Keratinocyte (primary cell): Measurements from ENCODE around the gene HCK. TPM values are rescaled to one million over a fixed set of nuclear protein-coding genes. Genes with fewer than 3 reads are reported as not detected.

Source experiments
- DNase-seq: peaks from one replicate; pipeline ENCODE4 v3.0.0-alpha.2; 2011; ENCODE audit warnings: low read depth, missing footprints, low spot score
- FAIRE-seq: peaks from 2 replicates; lab custom pipeline; 2011; peaks lifted over from hg19 to GRCh38; lab: Jason Lieb, UNC
- H2AFZ ChIP-seq: 2 replicates; pipeline ENCODE4 v1.6.0; 2012; ENCODE audit warnings: low read length, control low read depth, inconsistent platforms; ENCODE audit not compliant: control insufficient read depth
- H3K27ac ChIP-seq: 2 replicates; pipeline ENCODE4 v1.5.1; 2011; ENCODE audit warnings: low read length; ENCODE audit not compliant: control insufficient read depth, insufficient read depth
- H3K27me3 ChIP-seq: 3 replicates; pipeline ENCODE4 v1.6.0; 2011; ENCODE audit warnings: low read length; ENCODE audit not compliant: control insufficient read depth, insufficient read depth; ENCODE audit errors: extremely low read depth
- H3K36me3 ChIP-seq, 2 experiments: 2 replicates in 1 of 2; 3 replicates in 1 of 2; pipeline ENCODE4 v1.5.1; 2011; ENCODE audit warnings: low read length in 2 of 2, mild to moderate bottlenecking in 1 of 2; ENCODE audit not compliant: control insufficient read depth in 2 of 2, insufficient read depth in 2 of 2; ENCODE audit errors: extremely low read depth in 1 of 2
- H3K4me1 ChIP-seq: 3 replicates; pipeline ENCODE4 v1.5.1; 2011; ENCODE audit warnings: low read length; ENCODE audit not compliant: control insufficient read depth, insufficient read depth; ENCODE audit errors: extremely low read depth
- H3K4me2 ChIP-seq: 3 replicates; pipeline ENCODE4 v1.6.0; 2011; ENCODE audit warnings: low read depth, low read length; ENCODE audit not compliant: control insufficient read depth, insufficient read depth; ENCODE audit errors: extremely low read depth
- H3K4me3 ChIP-seq, 3 experiments: fragments of 200-600 bp in 1 of 3; sonication (generic) in 1 of 3; 2 replicates in 2 of 3; 3 replicates in 1 of 3; pipeline ENCODE4 v1.5.1; 2011 to 2016; ENCODE audit warnings: low read length in 3 of 3, mild to moderate bottlenecking in 3 of 3, control low read depth in 2 of 3, inconsistent platforms in 1 of 3, low read depth in 1 of 3, mixed read lengths in 1 of 3, mixed run types in 1 of 3, moderate library complexity in 1 of 3; ENCODE audit not compliant: control insufficient read depth in 2 of 3, insufficient read depth in 2 of 3; ENCODE audit errors: extremely low read depth in 1 of 3
- H3K79me2 ChIP-seq: 2 replicates; pipeline ENCODE4 v1.6.0; 2012; ENCODE audit warnings: low read length; ENCODE audit not compliant: control insufficient read depth, insufficient read depth
- H3K9ac ChIP-seq: 3 replicates; pipeline ENCODE4 v1.6.0; 2011; ENCODE audit warnings: low read length; ENCODE audit not compliant: control insufficient read depth, insufficient read depth; ENCODE audit errors: extremely low read depth
- H3K9me1 ChIP-seq: 3 replicates; pipeline ENCODE4 v1.6.0; 2011; ENCODE audit warnings: low read length; ENCODE audit not compliant: control insufficient read depth, insufficient read depth; ENCODE audit errors: extremely low read depth
- H3K9me3 ChIP-seq: 2 replicates; pipeline ENCODE4 v1.5.1; 2012; ENCODE audit warnings: low read depth, low read length; ENCODE audit not compliant: control insufficient read depth
- H4K20me1 ChIP-seq: 3 replicates; pipeline ENCODE4 v1.6.0; 2011; ENCODE audit warnings: low read length; ENCODE audit not compliant: control insufficient read depth, insufficient read depth; ENCODE audit errors: extremely low read depth
- EZH2 ChIP-seq: IDR thresholded peaks from one replicate; pipeline ENCODE4 v1.6.1; 2012; ENCODE audit warnings: inconsistent platforms, mild to moderate bottlenecking, low read length, moderate library complexity
- dilution Hi-C: fragments of 300-500 bp; cut with MboI; formaldehyde crosslinking; loops from one replicate; pipeline ENCODE4 v1.7.0; 2020; ENCODE audit warnings: low sequenced_read_pairs; ENCODE audit not compliant: extremely low pct_ligation_motif_present
- polyA plus RNA-seq, 5 experiments: library from polyadenylated mRNA; depleted of rRNA in 3 of 5; stranded (reverse) in 3 of 5; stranded (forward) in 1 of 5; unstranded in 1 of 5; fragments of >200 nt; gene quantifications; 1 replicate in 1 of 5; 2 replicates in 3 of 5; 3 replicates in 1 of 5; pipeline versions ENCODE4 v1.2.1 to v1.2.3, GENCODE V29; 2011 to 2012; ENCODE audit warnings: missing spikeins in 2 of 5, low read depth in 1 of 5, low replicate concordance in 1 of 5
- TF ChIP-seq, protein P1 (sequence below), 3 experiments: IDR thresholded peaks in 1 of 3; conservative IDR thresholded peaks in 1 of 3; optimal IDR thresholded peaks in 1 of 3; 2 replicates in 2 of 3; 3 replicates in 1 of 3; pipeline versions ENCODE3 to v1.5.1; 2011; ENCODE audit warnings: low read length in 3 of 3, mild to moderate bottlenecking in 3 of 3, moderate library complexity in 2 of 3, control low read depth in 1 of 3, inconsistent platforms in 1 of 3; ENCODE audit not compliant: insufficient read depth in 2 of 3; ENCODE audit errors: extremely low read depth in 1 of 3

The HCK gene
- polyA plus RNA-seq, 1 donor (not counting 4 experiments of a cell fraction or from before 2014, with no cell fraction given) = not detected

DNA sequence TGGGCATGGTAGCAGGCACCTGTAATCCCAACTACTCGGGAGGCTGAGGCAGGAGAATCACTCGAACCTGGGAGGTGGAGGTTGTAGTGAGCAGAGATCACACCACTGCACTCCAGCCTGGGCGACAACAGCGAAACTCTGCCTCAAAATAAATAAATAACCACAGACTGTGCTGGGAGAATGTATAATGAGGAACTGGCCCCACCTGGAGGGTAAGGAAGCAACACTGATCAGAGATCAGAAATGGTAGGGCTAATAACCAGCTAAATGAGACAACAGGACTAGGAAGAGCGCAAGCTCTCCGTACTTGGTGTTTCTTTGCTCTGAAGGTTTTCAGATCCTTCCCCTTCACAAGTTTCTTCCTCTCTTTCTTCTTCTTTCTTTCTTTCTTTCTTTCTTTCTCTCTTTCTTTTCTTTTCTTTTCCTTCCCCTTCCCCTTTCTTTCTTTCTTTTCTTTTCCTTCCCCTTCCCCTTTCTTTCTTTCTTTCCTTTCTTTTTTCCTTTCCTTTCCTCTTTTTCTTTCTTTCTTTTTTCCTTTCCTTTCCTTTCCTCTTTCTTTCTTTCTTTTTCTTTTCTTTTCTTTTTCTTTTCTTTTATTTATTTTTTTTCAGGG is 27.3 kb upstream of the HCK start:
- Histone ChIP-seq H3K9me1 (no peaks in the 10 kb centered on the region), H2AFZ (no peak overlapping the region), H3K9ac (no peak overlapping the region), H3K36me3 (no peaks in the 10 kb centered on the region), H3K9me3 (no peaks in the 10 kb centered on the region), H3K27me3 (peaks cover 30% of the 10 kb centered on the region), H3K79me2 (no peaks in the 10 kb centered on the region), H3K27ac (no peak overlapping the region), H3K4me1 (no peaks in the 10 kb centered on the region), H4K20me1 (no peaks in the 10 kb centered on the region), H3K4me2 (no peak overlapping the region), H3K4me3 (no peak overlapping the region)
- FAIRE-seq (no peak), DNase-seq (no peak)
- no peak for TF ChIP-seq EZH2
- TF ChIP-seq, protein P1, sequence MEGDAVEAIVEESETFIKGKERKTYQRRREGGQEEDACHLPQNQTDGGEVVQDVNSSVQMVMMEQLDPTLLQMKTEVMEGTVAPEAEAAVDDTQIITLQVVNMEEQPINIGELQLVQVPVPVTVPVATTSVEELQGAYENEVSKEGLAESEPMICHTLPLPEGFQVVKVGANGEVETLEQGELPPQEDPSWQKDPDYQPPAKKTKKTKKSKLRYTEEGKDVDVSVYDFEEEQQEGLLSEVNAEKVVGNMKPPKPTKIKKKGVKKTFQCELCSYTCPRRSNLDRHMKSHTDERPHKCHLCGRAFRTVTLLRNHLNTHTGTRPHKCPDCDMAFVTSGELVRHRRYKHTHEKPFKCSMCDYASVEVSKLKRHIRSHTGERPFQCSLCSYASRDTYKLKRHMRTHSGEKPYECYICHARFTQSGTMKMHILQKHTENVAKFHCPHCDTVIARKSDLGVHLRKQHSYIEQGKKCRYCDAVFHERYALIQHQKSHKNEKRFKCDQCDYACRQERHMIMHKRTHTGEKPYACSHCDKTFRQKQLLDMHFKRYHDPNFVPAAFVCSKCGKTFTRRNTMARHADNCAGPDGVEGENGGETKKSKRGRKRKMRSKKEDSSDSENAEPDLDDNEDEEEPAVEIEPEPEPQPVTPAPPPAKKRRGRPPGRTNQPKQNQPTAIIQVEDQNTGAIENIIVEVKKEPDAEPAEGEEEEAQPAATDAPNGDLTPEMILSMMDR (optimal IDR thresholded peaks at IDR 0.05 in 1 of 3, IDR thresholded peaks at IDR 0.05 in 1 of 3, conservative IDR thresholded peaks at IDR 0.05 in 1 of 3; ENCODE audit: extremely low read depth in 1 of 3, insufficient read depth in 2 of 3, low read length in 3 of 3) = no peak
- dilution Hi-C loops = no loop called here

DNA sequence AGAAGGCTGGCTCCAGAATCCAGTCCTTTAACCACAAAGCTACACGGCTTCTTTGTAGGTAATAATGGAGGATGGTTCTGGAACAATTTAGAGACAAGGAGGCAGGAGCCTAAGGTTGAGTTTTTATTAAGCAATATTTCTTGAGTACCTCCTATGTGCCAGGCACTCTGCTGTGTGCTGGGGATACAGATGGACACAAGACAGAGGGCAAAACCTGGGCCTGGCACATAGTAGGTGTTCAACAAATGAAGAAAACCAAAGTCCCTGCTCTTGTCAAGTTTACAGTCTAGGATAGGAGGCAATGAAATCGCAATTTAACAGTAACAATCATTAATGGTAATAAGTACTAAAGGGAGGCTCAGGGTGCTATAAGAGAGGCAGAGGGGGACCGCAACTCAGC is 24.4 kb upstream of the HCK start:
- no peak for TF ChIP-seq EZH2
- Histone ChIP-seq H3K9me1 (no peaks in the 10 kb centered on the region), H3K4me2 (no peak overlapping the region), H3K36me3 (no peaks in the 10 kb centered on the region), H4K20me1 (no peaks in the 10 kb centered on the region), H3K27me3 (peaks cover 22% of the 10 kb centered on the region), H3K27ac (no peak overlapping the region), H3K9me3 (no peaks in the 10 kb centered on the region), H3K9ac (no peak overlapping the region), H2AFZ (no peak overlapping the region), H3K4me1 (no peaks in the 10 kb centered on the region), H3K4me3 (no peak overlapping the region), H3K79me2 (no peaks in the 10 kb centered on the region)
- dilution Hi-C loops = no loop called here
- DNase-seq (no peak), FAIRE-seq (no peak)
